Measurements from ENCODE around the gene IFT172.

DNA sequence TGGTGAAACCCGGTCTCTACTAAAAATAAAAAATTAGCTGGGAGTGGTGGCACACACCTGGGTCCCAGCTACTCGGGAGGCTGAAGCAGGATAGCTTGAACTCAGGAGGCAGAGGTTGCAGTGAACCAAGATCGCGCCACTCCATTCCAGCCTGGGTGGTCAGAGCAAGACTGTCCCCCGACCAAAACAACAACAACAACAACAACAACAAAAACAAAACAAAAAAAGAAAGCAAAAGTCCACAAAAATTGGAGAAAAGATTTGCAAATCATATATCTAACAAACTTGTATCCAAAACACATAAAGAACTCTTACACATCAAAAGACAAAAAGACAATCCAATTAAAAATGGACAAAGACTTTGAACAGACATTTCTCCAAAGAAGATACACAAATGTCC lies 90.6 kb downstream of the IFT172 start:
- no peak for TF ChIP-seq CTCF (IDR thresholded peaks at IDR 0.05; ENCODE audit: insufficient read depth, low read length)
- TF ChIP-seq POLR2AphosphoS5 (IDR thresholded peaks at IDR 0.05; ENCODE audit: low read depth): no peak
